ENCODE measurements around the gene AGAP2. TPM values are rescaled to one million over a fixed set of nuclear protein-coding genes. Genes with fewer than 3 reads are reported as not detected.

AGAP2 gene
- total RNA-seq, 1 experiment from 2014 or later = 5.3 TPM

- Histone ChIP-seq H2BK12ac (ENCODE audit: insufficient read length, low read depth, low read length) (no peak within 1 kb of the TSS), H3K18ac (ENCODE audit: insufficient read length, low read depth, low read length) (no peak within 1 kb of the TSS), H3K4me1 (ENCODE audit: insufficient read depth, low read length) (0 out of 2 replicates have a peak, but pooled peaks cover 7% of the 10 kb centered on the region), H2BK15ac (ENCODE audit: low read depth, low read length) (no peak within 1 kb of the TSS), H2AK5ac (ENCODE audit: insufficient read length, low read length) (no peak within 1 kb of the TSS), H3K23ac (ENCODE audit: insufficient read length, low read depth, low read length) (no peak within 1 kb of the TSS), H2BK5ac (ENCODE audit: insufficient read length, low read length) (no peak within 1 kb of the TSS), H3K79me2 (ENCODE audit: insufficient read depth, low read length) (peaks cover 13% of the 10 kb centered on the region; the same call in 1 of the 2 replicates), H2AFZ (ENCODE audit: low read length) (no peak within 1 kb of the TSS), H4K20me1 (ENCODE audit: control insufficient read depth, insufficient read depth, insufficient read length) (no peaks in the 10 kb centered on the region), H4K91ac (ENCODE audit: insufficient read length, low read depth, low read length) (no peak within 1 kb of the TSS), H3K4ac (ENCODE audit: low read depth, low read length) (no peak within 1 kb of the TSS), H3K56ac (ENCODE audit: insufficient read length, low read depth, low read length) (no peak within 1 kb of the TSS), H3K4me2 (ENCODE audit: insufficient read depth, insufficient read length, low read length) (peak within 1 kb of the TSS; percentile 65), H4K5ac (ENCODE audit: insufficient read length, low read depth, low read length) (no peak within 1 kb of the TSS), H3T11ph (ENCODE audit: low read length) (no peak within 1 kb of the TSS), H3K27ac (ENCODE audit: insufficient read length, low read depth, low read length) (no peak within 1 kb of the TSS), H3K14ac (ENCODE audit: insufficient read depth, low read length) (no peak within 1 kb of the TSS), H4K8ac (replicated peaks; ENCODE audit: insufficient read length, low read depth, low read length) (no peak within 1 kb of the TSS), H3K9ac (ENCODE audit: extremely low read depth, insufficient read length, low read length) (no peak within 1 kb of the TSS), H2BK120ac (ENCODE audit: low read depth, low read length, poor library complexity, severe bottlenecking) (no peak within 1 kb of the TSS), H2BK20ac (ENCODE audit: low read depth, low read length, poor library complexity, severe bottlenecking) (no peak within 1 kb of the TSS), H3K23me2 (ENCODE audit: insufficient read length, low read depth, low read length, poor library complexity, severe bottlenecking) (peaks cover 17% of the 10 kb centered on the region), H3K27me3 (ENCODE audit: insufficient read depth, low read length) (peaks cover 11% of the 10 kb centered on the region), H3K79me1 (ENCODE audit: insufficient read depth, low read depth, low read length, poor library complexity, severe bottlenecking) (no peaks in the 10 kb centered on the region), H3K9me3 (ENCODE audit: control insufficient read depth, low read depth, low read length) (no peaks in the 10 kb centered on the region)
- no CpG with 5 or more reads among the region's 41 CpGs for WGBS (ENCODE audit: extremely low coverage, insufficient read length, low lambda C conversion rate)
- H3K27ac Mint-ChIP-seq = peak within 1 kb of the TSS in 2 of 3 experiments; percentile 57 to 83; a peak in 3 of 7 replicates
- TF ChIP-seq CTCF (conservative IDR thresholded peaks at IDR 0.05) = no peak
- peaks cover 0 to 2% of the 10 kb centered on the region in 2 experiments; a peak in 2 of 5 replicates for H3K9me3 Mint-ChIP-seq
- peaks cover 20 to 38% (median 25%) of the 10 kb centered on the region in 3 experiments for H3K36me3 Mint-ChIP-seq (ENCODE audit: insufficient read depth in 1 of 3, low read depth in 3 of 3)
- H3K4me1 Mint-ChIP-seq = peaks cover 43 to 44% of the 10 kb centered on the region in 2 experiments
- H3K27me3 Mint-ChIP-seq (ENCODE audit: low read depth) = peaks cover 30% of the 10 kb centered on the region
- DNase-seq = peak; percentile 89
- peak within 1 kb of the TSS; percentile 81 to 93 for H3K4me3 Mint-ChIP-seq
Measured at GRCh38 chr12:57754411-57755193, 16.1 kb upstream of the AGAP2 start, which contains the start of gene MARCHF9. Gene MARCHF9, plus strand, starts transcription at chr12:57755103. Its CDS starts 426 bp downstream, at chr12:57755529.

Measured in H9 (cell line).